HG03469 (cell line): ENCODE measurements around the gene MYMK.

Experiments used
- ATAC-seq: cut with Tn5 transposase; IDR thresholded peaks from one replicate; pipeline ENCODE4 v1.9.1; 2021; ENCODE audit warnings: mild to moderate bottlenecking, moderate library complexity, moderate number of reproducible peaks; ENCODE audit not compliant: unreplicated experiment

MYMK gene

GRCh38 chr9:133471551-133472276 is 53.0 kb downstream of the MYMK start:
- ATAC-seq = no peak

GRCh38 chr9:133470988-133471387 is 53.8 kb downstream of the MYMK start:
- ATAC-seq = no peak

- ATAC-seq = no peak
These were observed 54.3 kb downstream of the MYMK start for GRCh38 chr9:133470427-133470924.

- no peak for ATAC-seq
These were observed 55.9 kb downstream of the MYMK start for GRCh38 chr9:133468777-133469421.

DNA sequence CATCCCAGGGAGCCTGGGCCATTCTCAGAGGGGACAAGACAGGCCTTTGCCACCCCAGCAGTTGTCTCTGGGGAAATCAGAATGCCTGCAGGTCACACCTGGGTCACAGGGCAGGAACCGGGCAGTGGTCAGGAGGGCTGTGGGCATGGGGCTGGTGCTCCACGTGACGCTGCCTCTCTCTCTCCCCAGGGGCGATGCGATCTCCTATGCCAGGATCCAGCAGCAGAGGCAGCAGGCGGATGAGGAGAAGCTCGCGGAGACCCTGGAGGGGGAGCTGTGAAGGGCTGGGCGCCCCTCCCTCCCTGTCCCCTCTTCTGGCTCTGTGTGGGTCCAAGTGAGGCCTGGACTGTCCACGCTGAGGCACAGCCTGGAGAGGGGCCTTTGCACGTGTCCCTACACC is 56.4 kb downstream of the MYMK start:
- no peak for ATAC-seq

DNA sequence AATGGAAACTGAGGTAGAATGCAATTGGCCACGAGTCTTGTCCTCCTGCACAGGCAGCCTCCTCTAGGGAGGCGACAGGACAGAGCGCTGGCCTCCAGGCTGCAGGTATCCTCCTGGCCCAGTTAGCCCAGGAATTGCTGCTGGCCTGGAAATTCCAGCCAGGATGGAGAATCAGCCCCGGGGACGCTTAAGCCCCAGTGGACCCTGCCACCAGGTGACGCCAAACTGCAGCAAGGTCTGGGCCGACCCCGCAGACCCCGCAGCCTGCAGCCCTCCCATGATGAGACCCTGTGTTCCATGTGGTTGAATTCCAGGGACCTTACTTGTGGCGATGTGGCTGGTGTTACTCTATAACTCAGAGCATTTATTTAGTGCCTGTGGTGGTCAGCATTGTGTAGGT is 57.7 kb downstream of the MYMK start:
- ATAC-seq = no peak

- no peak for ATAC-seq
These were observed 58.8 kb downstream of the MYMK start for GRCh38 chr9:133465984-133466383.

- ATAC-seq = no peak
These were observed 60.1 kb downstream of the MYMK start for GRCh38 chr9:133464638-133465037.
